ENCODE measurements around the gene B4GALT3.

Gene B4GALT3

GRCh38 chr1:161160671-161161145, 16.6 kb downstream of the B4GALT3 start:
- DNase-seq, result no peak

DNA sequence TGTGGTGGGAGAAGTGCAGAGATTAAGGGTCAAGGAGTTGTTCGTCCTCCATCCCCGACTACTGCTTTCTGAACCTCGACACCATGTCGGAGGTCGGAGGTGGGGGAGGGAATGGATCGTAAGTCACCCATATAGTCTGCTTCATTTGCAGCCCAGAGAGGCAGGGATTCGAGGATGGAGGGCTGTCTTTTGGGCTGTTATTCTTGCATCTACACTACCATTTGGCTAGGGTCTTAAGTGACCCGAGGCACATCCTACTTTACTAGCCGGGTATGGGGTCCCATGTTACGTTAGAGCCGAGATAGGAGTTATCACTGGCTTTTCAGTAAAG, 17.4 kb downstream of the B4GALT3 start:
- DNase-seq, result no peak

- peak; percentile 84 for DNase-seq
These were observed 18.0 kb downstream of the B4GALT3 start, which contains the start of gene USP21 for GRCh38 chr1:161159087-161159912. Gene USP21 (plus strand): TSS chr1:161159500. CDS start chr1:161160641, 1,141 bp downstream.

DNA sequence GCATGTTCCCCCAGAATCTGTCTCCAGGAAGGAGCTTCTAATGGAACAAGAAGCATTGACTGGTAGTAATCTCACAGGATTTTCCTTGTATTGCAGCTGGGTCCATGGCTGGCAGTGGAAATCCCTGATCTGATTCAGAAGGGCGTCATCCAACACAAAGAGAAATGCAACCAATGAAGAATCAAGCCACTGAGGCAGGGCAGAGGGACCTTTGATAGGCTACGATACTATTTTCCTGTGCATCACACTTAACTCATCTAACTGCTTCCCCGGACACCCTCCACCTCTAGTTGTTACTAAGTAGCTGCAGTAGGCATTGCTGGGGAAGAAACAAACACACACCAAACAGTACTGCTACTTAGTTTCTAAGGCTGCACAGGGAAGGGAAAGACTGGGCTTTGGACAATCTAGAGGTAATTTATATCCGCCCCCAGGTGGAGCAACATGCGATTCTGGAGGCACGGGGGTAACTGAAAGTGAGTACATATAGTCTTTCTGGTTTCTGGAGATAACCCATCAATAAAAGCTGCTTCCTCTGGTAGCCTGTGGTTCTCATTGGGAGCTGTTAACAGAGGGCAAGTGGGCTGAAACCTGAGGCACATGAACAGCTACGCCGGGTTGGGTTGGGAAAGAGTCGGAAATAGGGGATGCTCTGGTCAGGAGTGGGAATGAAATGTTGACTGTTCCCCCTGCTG, 18.8 kb downstream of the B4GALT3 start:
- no peak for DNase-seq

GRCh38 chr1:161157867-161158266, 19.4 kb downstream of the B4GALT3 start:
- no peak for DNase-seq

- no peak for DNase-seq
These were observed 23.5 kb downstream of the B4GALT3 start, which contains the start of gene UFC1 for GRCh38 chr1:161153682-161154337. Gene UFC1 (plus strand): TSS chr1:161153978. CDS start chr1:161153998, 20 bp downstream.

- DNase-seq, result no peak
These were observed 24.1 kb downstream of the B4GALT3 start for GRCh38 chr1:161153176-161153575.

GRCh38 chr1:161145832-161146231, 31.5 kb downstream of the B4GALT3 start:
- DNase-seq, result no peak

- DNase-seq, result no peak
These were observed 36.4 kb downstream of the B4GALT3 start for GRCh38 chr1:161140755-161141400.

DNA sequence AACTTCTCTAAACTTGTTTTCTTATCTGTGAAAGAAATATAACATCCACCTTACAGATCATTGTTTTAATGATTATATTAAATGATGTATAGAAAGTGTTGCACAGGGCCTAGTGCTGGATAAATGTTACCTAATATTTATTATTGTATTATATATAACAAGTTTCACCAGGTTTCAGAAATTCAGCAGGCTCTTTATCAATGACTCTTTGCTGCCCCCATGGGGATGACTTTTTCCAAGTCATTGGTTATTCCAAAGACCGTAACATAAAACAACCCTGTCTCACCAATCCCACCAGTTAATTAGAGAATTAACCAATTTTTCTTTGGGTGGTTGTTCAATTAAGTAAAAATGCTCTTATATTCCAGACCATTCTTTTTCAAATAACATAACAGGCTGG, 37.5 kb downstream of the B4GALT3 start:
- DNase-seq, result no peak

- DNase-seq, result no peak
These were observed 38.9 kb downstream of the B4GALT3 start for GRCh38 chr1:161138431-161138830.

DNA sequence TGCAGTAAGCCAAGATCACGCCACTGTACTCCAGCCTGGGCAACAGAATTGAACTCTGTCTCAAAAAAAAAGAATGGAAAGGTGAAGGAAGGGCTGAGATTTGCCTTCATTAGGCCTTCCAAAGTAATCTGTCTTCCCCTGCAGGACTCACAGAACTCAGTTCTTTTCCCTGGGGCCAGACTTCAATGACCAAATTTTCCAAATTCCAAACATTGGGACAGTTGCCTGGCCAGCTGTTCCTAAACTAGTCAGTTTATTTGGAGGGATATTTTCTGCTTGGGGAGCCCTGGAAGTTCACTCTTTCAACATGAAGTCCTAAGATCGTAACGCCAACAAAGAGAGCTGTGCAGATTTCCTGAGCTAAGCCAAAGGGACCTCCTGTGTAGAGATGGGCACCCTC, 39.4 kb downstream of the B4GALT3 start:
- DNase-seq, result no peak

DNA sequence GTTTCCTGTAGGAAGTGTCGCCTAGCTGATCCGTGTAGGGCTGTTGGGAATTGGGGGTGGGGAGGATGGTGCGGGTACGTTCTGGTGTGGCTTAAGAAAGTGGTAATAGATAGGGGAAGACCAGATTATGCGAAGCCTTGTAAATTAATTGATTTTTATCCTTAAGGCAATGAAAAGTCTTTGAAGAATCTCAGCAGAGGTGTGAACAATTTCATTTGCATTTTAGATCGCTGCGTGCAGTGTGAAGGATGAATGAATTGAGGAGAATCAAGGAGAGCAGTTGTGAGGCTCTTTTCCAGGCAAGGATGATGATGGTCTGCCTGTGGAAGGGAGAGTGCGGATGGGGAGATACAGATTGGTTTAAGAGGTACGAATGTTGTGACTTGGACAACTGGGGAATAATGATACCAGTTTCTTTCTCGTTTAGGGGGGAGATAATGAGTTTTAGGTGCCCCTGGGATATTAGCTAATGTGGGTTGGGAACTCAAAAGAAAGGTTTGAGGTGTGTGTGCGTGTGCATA, 44.0 kb downstream of the B4GALT3 start:
- DNase-seq, result no peak

DNA sequence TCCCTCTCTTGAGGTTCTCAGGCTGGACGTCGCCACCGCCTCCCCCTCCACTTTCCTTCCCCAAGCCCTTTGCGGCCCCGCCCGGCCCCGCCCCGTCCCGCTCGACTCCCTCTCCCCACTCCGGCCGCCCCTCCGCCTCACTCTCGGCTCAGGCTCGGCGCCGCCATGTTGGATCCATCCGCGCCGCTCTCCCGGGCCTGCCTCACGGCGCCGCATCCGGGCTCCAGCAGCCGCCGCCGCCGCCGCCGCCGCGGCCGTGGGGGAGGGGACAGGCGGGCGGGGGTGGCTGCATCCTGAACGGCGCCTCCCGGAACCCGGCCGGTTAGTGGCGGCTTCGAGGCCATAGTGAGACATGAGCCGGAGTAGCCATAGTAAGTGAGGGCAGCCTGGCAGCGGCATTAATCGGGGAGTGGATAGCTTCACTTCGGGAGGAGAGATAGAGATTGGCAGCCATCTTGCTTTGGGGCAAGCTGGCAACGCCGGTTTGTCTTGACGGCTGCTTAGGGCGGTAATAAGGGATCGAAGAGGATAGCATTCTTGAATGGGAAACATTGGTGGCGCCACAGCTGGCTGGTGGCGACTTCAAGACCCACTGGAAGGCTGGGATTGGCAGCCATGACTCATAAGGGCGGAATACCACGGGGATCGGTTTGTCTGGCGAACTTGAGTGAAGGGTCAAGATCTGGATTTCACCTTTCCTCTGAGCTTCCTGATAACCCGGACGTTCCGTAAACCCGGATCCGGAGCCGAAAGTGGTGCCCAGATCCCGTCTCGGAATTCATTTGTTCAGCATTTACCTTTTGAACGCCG, 44.7 kb downstream of the B4GALT3 start, which contains the start of gene DEDD:
Gene DEDD, minus strand, starts transcription at position 258 of the 810 bp plus-strand sequence. CDS start 8,205 bp downstream, outside the sequence.
- DNase-seq, result peak; percentile 74

DNA sequence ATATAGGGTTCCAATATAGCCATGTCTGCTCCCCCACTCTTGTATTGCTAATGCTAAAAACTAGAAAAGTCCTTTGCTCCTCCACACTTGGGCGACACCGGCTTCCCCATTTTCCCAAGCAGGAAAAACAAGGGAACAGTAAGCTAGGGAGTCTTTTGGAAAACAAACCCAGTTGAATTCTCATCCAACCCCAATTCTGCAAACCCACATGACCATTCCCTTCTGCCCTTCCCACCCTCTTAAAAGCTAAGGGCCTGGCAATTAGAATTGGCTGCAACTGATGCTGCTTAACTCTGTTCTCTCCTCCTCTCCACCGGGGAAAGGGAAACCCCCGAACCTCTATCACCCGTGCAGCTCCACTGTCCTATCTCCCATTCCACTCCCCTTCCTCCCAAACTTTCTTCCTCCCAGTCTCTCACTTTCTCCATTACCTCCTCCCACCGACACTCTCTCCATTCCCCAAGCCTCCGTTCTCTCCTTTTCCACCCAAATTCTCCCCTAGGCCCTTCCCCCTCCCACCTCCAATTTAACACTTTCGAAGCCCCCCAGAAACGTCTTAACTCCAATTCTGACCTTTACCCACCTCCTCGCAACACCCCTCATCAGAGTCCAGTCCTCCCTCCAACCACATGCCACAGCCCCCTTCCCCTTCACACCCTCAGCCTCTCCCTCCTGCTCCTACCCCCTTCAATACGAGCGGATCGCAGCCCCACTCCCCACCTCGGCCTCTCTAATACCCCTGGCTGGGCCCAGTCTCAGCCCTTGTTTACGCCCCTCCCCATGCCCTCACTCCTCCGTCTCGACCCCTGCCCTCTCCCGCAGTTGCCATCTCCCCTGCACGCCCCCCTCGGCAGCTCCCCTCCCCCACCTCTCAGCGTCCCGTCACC, 45.5 kb downstream of the B4GALT3 start:
- no peak for DNase-seq

- DNase-seq, result no peak
These were observed 47.0 kb downstream of the B4GALT3 start for GRCh38 chr1:161130266-161130665.

GRCh38 chr1:161128591-161129420, 48.5 kb downstream of the B4GALT3 start:
- no peak for DNase-seq

DNA sequence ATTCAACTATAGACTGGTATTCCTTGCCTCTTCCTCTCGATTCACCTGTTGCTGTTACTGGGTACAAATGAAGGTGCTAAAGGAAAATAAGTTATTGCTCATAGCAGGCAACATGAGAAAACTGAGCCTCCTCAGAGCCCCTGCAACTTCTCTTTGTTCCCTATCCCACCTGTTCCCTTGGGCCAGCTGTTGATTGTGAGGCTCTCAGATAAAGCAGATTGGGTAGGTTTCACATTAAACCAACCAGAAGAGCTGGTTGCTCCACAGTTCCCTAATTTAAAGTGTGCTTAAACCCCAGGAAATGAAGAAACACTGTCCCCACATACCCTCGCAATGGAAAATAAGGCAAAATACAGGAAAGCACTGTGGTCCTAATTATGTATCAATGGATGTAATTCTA, 49.7 kb downstream of the B4GALT3 start:
- no peak for DNase-seq

- no peak for DNase-seq
These were observed 54.3 kb downstream of the B4GALT3 start for GRCh38 chr1:161122967-161123366.

GRCh38 chr1:161121834-161122233, 55.5 kb downstream of the B4GALT3 start:
- DNase-seq, result no peak

All from activated gamma-delta T cell (primary cell).